Measurements from ENCODE around the gene GZMB.
A peak's percentile ranks its signal among the peaks of the same experiment; 100 is the strongest.
"Not testable (repeated sequence)": the region's sequence is repeated elsewhere in the genome, so short reads cannot be mapped to it uniquely, and the experiment has no call there.

GZMB gene

GRCh38 chr14:24631749-24632335 is 2.1 kb downstream of the GZMB start:
- no peak for DNase-seq (ENCODE audit: low read depth)

DNA sequence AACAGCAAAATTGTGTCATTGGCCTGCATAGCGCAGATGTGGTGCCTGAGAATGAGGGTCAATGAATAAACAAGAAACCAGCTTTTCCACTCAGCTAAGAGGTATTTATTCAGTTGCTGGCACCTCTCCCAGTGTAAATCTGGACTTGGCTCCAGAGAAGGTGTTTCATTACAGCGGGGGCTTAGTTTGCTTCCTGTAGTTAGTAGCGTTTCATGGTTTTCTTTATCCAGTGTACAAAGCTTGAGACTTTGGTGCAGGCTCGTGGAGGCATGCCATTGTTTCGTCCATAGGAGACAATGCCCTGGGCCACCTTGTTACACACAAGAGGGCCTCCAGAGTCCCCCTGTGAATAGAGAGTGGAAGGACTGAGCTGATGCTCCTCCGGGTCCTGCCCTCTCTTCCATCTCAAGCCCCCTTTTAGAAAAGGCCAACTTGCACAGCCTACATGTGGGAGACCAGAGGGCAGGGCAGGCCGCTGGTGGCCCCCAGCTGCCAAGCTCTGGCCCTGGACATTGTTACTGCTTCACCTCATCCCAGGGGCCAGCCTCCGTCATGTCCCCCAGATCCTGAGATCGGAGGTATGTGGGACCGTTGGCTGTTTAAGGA is 3.0 kb downstream of the GZMB start:
- peak; percentile 7 for DNase-seq (ENCODE audit: low read depth)

DNA sequence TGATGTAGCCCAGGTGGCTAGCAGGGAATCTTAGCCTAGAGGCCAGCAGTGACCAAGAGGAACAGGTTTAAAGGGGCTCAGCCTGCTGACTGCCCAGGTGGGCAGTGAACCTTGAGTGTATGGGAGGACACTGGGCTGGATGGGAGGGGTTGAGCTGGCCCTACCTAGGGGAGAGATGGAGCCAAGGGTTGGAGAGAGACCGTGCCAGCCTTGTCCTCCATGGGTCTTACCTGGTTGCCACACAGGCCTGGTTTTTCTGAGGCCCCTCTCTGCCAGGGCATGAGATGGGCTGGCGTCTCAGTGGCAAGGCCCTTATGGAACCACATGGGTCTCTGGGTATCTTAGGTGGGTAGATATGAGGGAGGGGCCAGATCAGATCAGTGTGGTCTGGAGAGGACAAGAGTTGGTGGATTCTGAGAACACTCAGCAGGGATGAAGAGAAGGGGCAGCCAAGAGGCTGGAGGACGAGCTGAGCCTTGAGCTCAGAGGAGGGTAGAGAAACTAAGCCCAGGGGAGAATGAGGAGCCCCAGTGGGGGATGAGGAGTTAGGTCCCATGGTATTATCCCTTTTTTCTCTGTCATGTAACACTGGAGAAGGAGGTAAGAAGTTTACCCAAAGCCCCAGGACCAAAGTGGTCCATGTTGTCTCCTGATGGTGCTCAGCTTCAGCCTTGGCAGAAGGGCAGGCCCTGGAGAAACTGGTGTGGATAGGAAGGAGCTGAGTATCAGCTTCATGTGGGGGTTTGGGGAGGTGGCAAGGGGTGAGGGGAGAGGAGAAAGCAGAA is 3.7 kb downstream of the GZMB start:
- no peak for DNase-seq (ENCODE audit: low read depth)

GRCh38 chr14:24629521-24629920 is 4.5 kb downstream of the GZMB start:
- no peak for DNase-seq (ENCODE audit: low read depth)

DNA sequence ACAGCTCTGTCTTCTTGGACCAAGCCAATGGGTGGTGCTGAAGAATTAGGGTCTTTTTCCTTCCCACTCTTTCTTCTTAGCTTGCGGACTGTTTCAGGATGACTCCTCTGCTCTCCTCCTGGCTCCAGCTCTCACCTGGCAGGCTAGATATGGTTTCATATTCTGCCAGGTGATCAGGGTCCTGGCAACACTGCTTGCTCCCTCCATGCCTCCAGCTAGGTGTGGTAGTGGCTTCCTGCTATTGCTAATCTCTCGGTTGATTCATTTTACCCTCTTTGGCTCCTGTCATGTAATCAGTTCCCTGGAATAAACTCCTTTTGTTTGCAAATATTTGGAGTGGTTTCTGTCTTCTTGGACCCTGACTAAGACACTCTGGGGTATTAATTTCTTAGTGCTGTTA is 20.2 kb downstream of the GZMB start:
- DNase-seq (ENCODE audit: low read depth) = no peak

DNA sequence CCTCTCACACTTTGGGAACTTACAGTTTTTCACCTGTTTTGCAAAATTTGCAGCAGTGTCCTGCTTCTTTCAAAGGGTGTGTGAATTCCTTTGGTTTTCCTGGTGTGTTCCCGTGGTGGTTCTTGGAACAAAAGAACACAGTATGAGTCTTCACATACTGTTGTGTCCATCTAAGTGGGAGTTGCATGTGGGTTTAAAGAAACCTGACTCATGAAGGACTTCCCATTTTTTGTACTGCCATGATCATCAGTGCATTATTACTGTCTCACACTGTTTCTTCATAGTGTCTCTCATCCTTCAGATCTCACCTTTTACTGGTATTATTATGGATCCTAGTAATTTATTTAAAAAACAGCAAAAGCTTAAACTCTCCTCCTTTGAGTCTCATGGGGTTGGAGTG is 20.7 kb downstream of the GZMB start:
- no peak for DNase-seq (ENCODE audit: low read depth)

GRCh38 chr14:24612196-24612595 is 21.8 kb downstream of the GZMB start:
- no peak for DNase-seq (ENCODE audit: low read depth)

GRCh38 chr14:24609655-24610344 is 24.2 kb downstream of the GZMB start, which contains the start of gene GZMH:
Gene GZMH, minus strand, starts transcription at chr14:24609685. Its CDS starts 72 bp downstream, at chr14:24609613.
- no peak for DNase-seq (ENCODE audit: low read depth)

DNA sequence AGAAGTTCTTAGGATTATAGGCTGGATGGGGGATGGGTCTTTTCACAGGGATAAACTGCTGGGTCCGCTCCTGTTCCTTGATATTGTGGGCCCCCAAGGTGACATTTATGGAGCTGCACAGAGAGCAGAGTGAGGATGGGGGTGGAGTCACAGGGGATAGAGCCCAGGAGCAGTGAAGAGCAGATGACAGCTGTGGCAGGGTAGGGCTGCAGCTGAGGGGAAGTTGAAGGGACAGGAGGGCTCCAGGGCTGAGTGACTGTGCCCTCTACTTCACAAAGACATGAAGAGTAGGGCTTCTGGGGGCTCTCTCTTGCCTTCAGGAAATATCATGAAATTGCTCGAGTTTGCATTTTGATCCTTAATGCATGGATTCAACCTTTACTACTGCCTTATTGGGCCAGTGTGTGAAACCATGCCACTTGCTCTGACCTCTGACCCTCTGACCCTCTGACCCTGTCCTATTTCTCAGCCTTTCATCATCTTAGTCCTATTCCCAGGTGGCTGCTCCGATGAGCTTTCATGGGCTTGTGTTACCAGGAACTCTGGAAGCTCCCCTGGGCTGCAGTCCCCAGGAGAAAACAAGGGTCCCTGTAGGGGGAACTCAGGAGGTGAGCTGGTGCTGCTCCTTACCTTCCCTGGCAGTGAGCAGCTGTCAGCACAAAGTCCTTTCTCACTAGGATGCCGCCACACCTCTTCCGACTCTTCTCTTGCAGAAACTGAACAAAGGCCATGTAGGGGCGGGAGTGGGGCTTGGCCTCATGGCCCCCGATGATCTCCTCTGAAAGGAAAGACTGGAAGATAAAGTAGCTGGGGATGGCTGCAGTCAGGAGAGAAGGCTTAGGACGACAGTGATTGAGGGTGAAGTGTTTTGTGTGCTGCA is 26.1 kb downstream of the GZMB start:
- DNase-seq (ENCODE audit: low read depth) = no peak

- no peak for DNase-seq (ENCODE audit: low read depth)
Observed at GRCh38 chr14:24607081-24607480, 26.9 kb downstream of the GZMB start.

- no peak for DNase-seq (ENCODE audit: low read depth)
Observed at GRCh38 chr14:24606297-24606696, 27.7 kb downstream of the GZMB start.

- DNase-seq (ENCODE audit: low read depth) = no peak
Observed at GRCh38 chr14:24605435-24606190, 28.4 kb downstream of the GZMB start.

GRCh38 chr14:24597403-24597802 is 36.6 kb downstream of the GZMB start:
- no peak for DNase-seq (ENCODE audit: low read depth)

DNA sequence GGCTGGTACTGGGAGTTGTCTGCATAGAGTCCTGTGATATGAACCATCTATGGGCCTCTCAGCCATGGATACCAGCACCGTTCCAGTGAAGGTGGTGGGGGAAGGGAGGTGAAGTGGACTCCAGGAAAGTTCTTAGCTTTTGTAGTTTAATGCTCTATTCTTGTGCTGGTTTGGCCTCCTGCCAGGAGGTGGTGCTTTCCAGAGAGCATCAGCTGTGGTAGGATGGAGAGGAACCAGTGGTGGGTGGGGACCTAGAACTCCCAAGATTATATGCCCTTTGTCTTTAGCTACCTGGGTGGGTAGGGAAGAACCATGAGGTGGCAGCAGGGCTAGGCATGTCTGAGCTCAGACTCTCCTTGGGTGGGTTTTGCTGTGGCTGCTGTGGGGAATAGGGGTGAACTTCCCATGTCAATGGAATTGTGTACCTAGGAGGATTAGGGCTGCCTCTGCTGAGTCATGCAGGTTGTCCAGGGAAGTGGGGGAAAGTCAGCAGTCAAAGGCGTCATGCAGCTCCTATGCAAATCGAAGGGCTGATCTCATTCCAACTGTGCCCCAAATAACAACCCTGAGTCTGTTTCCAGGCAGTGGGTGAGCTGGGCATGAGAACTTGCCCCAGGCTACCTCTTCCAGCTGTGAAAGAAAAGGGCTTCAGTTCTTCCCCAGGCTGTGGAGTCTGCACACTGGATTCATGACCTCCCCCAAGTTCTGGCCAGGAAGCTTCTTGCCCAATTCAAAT is 38.7 kb downstream of the GZMB start:
- no peak for DNase-seq (ENCODE audit: low read depth)

DNA sequence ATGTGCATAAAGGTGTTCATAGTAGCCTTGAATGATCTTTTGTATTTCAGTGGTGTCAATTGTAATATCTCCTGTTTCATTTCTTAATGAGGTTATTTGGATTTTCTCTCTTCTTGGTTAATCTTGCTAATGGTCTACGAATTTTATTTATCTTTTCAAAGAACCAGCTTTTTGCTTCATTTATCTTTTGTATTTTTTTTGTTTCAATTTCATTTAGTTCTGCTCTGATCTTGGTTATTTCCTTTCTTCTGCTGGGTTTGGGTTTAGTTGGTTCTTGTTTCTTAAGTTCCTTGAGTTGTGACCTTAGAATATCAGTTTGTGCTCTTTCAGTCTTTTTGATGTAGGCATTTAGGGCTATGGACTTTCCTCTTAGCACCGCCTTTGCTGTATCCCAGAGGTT is 43.0 kb downstream of the GZMB start:
- not testable (repeated sequence) for DNase-seq (ENCODE audit: low read depth)

GRCh38 chr14:24584402-24584801 is 49.6 kb downstream of the GZMB start:
- not testable (repeated sequence) for DNase-seq (ENCODE audit: low read depth)

Measured in iris pigment epithelial cell (primary cell).